Endothelial cell (in vitro differentiated cells): ENCODE measurements around the gene CYRIA. TPM values are rescaled to one million over a fixed set of nuclear protein-coding genes. Genes with fewer than 3 reads are reported as not detected.

ENCODE experiments used
- DNase-seq: peaks from one replicate; pipeline ENCODE4 v3.0.0; 2021; ENCODE audit warnings: low spot score
- H3K27ac Mint-ChIP-seq: one replicate; pipeline ENCODE4 v1.8.0; 2021; ENCODE audit warnings: mixed read lengths, inconsistent platforms; ENCODE audit not compliant: unreplicated experiment
- H3K27me3 Mint-ChIP-seq: one replicate; pipeline ENCODE4 v1.8.0; 2021; ENCODE audit warnings: mild to moderate bottlenecking, moderate library complexity, mixed read lengths, inconsistent platforms; ENCODE audit not compliant: unreplicated experiment
- H3K36me3 Mint-ChIP-seq: one replicate; pipeline ENCODE4 v1.8.0; 2021; ENCODE audit warnings: mild to moderate bottlenecking, low read depth, mixed read lengths, inconsistent platforms; ENCODE audit not compliant: unreplicated experiment
- H3K4me1 Mint-ChIP-seq: one replicate; pipeline ENCODE4 v1.8.0; 2021; ENCODE audit warnings: mild to moderate bottlenecking, mixed read lengths, inconsistent platforms; ENCODE audit not compliant: unreplicated experiment
- H3K4me3 Mint-ChIP-seq: one replicate; pipeline ENCODE4 v1.8.0; 2021; ENCODE audit warnings: mild to moderate bottlenecking, mixed read lengths, inconsistent platforms; ENCODE audit not compliant: unreplicated experiment
- H3K9me3 Mint-ChIP-seq: one replicate; pipeline ENCODE4 v1.8.0; 2021; ENCODE audit warnings: mixed read lengths, inconsistent platforms; ENCODE audit not compliant: unreplicated experiment
- total RNA-seq: library from RNA; stranded (reverse); fragmentation: NEBNext Ultra II Directional; extraction: Animal tissue kit (Norgen Biotek cat#: 25700); gene quantifications from one replicate; pipeline ENCODE4 v1.2.1, GENCODE V29; 2021; ENCODE audit not compliant: unreplicated experiment
- TF ChIP-seq, protein P1 (sequence below): fragments of 200-600 bp; sonication (generic); IDR thresholded peaks from one replicate; pipeline ENCODE4 v1.5.0; 2021; ENCODE audit warnings: antibody characterized with exemption; ENCODE audit not compliant: unreplicated experiment

The CYRIA gene
- total RNA-seq, 1 donor from 2014 or later = 32.4 TPM

DNA sequence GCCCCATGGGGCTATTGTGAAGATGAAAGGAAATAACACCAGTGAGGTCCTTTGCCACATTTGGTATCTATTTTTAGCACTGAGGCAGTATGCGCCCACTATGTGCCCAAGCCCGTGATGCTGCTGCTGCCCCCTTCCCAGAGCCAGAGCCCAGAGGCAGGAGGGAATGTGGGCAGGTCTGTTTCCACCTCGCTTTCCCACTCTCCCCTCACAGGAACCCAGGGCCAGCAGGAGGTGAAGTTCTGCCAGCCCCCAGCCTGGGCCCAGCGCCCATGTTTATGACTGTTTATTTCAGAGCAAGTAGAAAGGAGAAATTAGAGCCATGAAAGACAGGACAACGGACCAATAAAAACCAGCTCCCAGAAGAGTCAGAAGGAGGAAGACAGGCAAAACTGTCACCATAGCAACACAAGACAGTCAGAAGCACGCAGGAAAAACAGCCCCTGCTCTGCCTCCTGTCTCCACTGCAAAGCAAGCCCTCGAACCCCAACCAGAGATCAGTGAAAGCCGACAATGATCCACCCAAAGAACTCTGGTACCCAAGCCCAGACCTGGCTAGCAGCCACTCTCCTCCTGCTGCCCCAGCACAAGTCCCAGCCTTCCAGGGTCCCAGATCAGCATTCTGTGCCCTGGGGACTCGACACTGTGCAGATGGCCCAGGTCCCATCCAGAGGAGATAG is 1.4 kb downstream of the CYRIA start:
- TF ChIP-seq, protein P1, sequence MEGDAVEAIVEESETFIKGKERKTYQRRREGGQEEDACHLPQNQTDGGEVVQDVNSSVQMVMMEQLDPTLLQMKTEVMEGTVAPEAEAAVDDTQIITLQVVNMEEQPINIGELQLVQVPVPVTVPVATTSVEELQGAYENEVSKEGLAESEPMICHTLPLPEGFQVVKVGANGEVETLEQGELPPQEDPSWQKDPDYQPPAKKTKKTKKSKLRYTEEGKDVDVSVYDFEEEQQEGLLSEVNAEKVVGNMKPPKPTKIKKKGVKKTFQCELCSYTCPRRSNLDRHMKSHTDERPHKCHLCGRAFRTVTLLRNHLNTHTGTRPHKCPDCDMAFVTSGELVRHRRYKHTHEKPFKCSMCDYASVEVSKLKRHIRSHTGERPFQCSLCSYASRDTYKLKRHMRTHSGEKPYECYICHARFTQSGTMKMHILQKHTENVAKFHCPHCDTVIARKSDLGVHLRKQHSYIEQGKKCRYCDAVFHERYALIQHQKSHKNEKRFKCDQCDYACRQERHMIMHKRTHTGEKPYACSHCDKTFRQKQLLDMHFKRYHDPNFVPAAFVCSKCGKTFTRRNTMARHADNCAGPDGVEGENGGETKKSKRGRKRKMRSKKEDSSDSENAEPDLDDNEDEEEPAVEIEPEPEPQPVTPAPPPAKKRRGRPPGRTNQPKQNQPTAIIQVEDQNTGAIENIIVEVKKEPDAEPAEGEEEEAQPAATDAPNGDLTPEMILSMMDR = no peak
- peaks cover 21% of the 10 kb centered on the region for H3K36me3 Mint-ChIP-seq
- DNase-seq = peak; percentile 30
- H3K27ac Mint-ChIP-seq = peak overlapping the region; percentile 68
- H3K9me3 Mint-ChIP-seq = no peaks in the 10 kb centered on the region
- H3K4me3 Mint-ChIP-seq = peak overlapping the region; percentile 93
- peaks cover 5% of the 10 kb centered on the region for H3K27me3 Mint-ChIP-seq
- peaks cover 46% of the 10 kb centered on the region for H3K4me1 Mint-ChIP-seq

DNA sequence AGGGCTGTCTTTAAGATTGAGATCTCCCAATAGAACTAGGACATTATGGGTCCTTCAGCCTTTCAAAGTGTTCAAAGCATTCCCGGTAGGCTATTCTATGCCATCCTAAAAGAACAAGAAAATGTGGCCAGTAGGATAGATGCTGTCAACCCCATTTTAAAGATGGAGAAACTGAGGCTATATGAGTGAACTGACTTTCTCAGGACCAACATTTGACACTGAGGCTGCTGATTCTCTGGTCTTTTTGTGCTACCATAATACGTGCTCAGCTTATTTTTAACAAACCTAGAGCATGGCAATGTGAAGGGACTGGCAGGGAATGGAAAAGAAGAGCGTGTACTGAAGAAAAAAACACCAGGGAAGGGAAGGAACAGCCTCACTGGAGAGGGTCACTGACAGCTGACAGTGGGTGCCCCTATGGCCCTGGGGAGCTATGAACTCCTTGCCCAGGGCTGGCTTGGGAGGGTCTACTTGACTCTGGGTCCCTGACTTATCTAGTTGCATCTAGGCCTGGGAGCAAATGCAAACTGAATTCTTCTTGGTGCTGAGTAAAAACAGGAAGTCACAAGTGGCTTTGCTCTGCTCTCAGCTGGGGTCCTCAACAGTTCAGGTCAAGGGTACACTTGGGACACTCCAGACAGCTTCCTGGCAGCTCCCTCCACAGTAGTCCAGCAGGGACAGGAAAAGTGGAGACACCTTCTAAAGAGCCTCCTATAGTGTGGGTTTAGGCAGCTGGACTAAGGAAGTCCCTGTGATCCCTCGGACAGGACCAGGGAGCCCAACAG is 2.3 kb downstream of the CYRIA start:
- Mint-ChIP-seq H3K4me3 (peak overlapping the region; percentile 80), H3K36me3 (peaks cover 21% of the 10 kb centered on the region), H3K9me3 (no peaks in the 10 kb centered on the region), H3K27ac (no peak overlapping the region), H3K4me1 (peaks cover 53% of the 10 kb centered on the region), H3K27me3 (peaks cover 5% of the 10 kb centered on the region)
- TF ChIP-seq, protein P1 = no peak
- no peak for DNase-seq

DNA sequence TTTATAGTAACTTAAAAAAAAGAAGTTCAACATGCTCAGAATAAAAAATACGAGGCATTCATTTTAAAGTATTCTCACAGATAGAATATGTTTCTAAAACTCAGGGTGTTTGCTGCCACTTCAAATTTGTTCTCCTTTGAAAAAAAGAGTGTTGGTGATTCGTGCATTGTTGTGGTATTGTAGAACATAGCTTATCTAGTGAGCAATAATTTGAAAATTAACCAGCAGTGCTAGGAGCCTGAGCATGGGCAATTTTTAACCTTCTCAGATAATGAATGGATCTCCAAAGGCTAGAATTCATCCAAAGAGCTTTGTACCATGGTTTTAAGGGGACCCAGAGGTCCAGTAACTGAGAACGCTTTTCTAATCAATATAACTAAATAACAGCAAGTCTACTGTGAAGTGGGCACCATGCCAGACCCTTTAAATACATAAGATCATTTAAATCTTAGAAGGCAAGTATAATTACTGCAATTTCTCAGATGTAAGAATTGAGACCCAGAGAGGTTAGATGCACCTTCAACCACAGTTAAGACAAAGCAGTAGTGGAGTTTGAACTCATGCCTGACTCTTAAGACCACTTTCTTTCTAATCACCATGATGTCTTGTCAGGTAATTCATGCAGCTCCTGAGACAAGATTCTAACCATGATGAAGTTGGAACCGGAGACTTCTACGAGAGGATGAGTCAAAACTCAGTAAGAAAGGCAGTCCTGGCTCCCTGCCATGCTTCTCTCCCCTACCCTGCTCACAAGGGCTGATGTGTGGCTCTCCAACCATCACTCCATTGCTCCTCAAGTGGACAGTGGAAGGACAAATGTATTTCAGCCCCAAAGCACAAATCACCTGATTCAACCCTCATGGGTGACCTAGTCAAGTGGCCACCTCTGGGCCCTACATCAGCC is 3.4 kb downstream of the CYRIA start:
- Mint-ChIP-seq H3K36me3 (peaks cover 21% of the 10 kb centered on the region), H3K27ac (no peak overlapping the region), H3K27me3 (peaks cover 5% of the 10 kb centered on the region), H3K4me3 (no peak overlapping the region), H3K4me1 (peaks cover 56% of the 10 kb centered on the region), H3K9me3 (no peaks in the 10 kb centered on the region)
- no peak for DNase-seq
- TF ChIP-seq, protein P1 = no peak

DNA sequence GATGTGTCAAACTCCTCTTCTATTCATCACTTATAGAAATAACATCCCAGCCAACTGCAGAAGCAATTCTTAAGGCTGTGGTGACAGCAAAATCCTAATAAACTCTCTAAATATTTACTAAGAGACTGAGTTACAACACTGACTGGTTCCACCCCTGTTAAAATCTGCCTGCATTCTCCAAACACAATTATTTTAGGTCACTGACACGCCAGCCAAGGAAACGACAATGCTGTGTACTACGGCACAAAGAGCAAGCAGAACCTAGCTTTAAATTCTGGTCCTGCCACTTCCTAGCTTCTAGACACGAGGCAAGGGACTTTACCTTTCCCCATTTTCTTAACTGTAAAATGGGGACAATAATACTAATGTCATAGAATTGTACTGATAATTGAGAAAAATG is 4.1 kb downstream of the CYRIA start:
- peaks cover 5% of the 10 kb centered on the region for H3K27me3 Mint-ChIP-seq

More for the DNA sequence above, 4.1 kb downstream of the CYRIA start:
- Mint-ChIP-seq H3K9me3 (no peaks in the 10 kb centered on the region), H3K27ac (no peak overlapping the region), H3K36me3 (peaks cover 21% of the 10 kb centered on the region), H3K4me3 (no peak overlapping the region), H3K4me1 (peaks cover 62% of the 10 kb centered on the region)
- TF ChIP-seq, protein P1 = no peak
- DNase-seq = no peak
